K562 (cell line): ENCODE measurements around the gene LRRC25. TPM values are rescaled to one million over a fixed set of nuclear protein-coding genes. Genes with fewer than 3 reads are reported as not detected.
A peak's percentile ranks its signal among the peaks of the same experiment; 100 is the strongest.

Experiments
- ATF4 ChIP-seq: fragments of 450-650 bp; formaldehyde crosslinking; IDR thresholded peaks from 2 replicates; pipeline ENCODE4 v1.4.0; 2022; ENCODE audit warnings: mild to moderate bottlenecking, moderate library complexity
- BCOR ChIP-seq: fragments of 450-650 bp; IDR thresholded peaks from 2 replicates; pipeline ENCODE4 v1.6.1; 2016
- CHD2 ChIP-seq: IDR thresholded peaks from 2 replicates; pipeline ENCODE4 v1.6.1; 2011; ENCODE audit warnings: low read depth, low read length
- ESRRA ChIP-seq: fragments of 450-650 bp; IDR thresholded peaks from 2 replicates; pipeline ENCODE4 v1.6.1; 2014; ENCODE audit warnings: low read depth, mild to moderate bottlenecking, moderate library complexity, borderline replicate concordance
- HDAC1 ChIP-seq, 2 experiments: fragments of 450-650 bp; IDR thresholded peaks; 2 replicates each; pipeline ENCODE4 v1.6.1; 2016 to 2017; ENCODE audit warnings: inconsistent platforms in 1 of 2, mild to moderate bottlenecking in 1 of 2, moderate library complexity in 1 of 2
- HNRNPUL1 ChIP-seq: fragments of 200-400 bp; formaldehyde crosslinking; IDR thresholded peaks from 2 replicates; pipeline ENCODE4 v1.6.1; 2017; ENCODE audit warnings: low read length
- HOXB6 ChIP-seq: fragments of 250-450 bp; sonication (Bioruptor Pico); IDR thresholded peaks from 2 replicates; pipeline ENCODE4 v1.5.1; 2022; ENCODE audit warnings: mild to moderate bottlenecking, borderline replicate concordance
- KLF6 ChIP-seq: fragments of 250-450 bp; sonication (Bioruptor Pico); IDR thresholded peaks from 2 replicates; pipeline ENCODE4 v1.4.0; 2020; ENCODE audit warnings: mild to moderate bottlenecking, moderate library complexity, borderline replicate concordance
- NCOA4 ChIP-seq: fragments of 450-650 bp; IDR thresholded peaks from 2 replicates; pipeline ENCODE4 v1.6.1; 2018; ENCODE audit warnings: mild to moderate bottlenecking; ENCODE audit not compliant: partially characterized antibody
- NELFE ChIP-seq: IDR thresholded peaks from 2 replicates; pipeline ENCODE4 v1.6.1; 2011; ENCODE audit warnings: mild to moderate bottlenecking; ENCODE audit not compliant: insufficient read depth, insufficient read length
- PTBP1 ChIP-seq: fragments of 200-400 bp; formaldehyde crosslinking; IDR thresholded peaks from 2 replicates; pipeline ENCODE4 v1.6.1; 2017; ENCODE audit warnings: low read depth, low read length
- RBM22 ChIP-seq: fragments of 200-400 bp; formaldehyde crosslinking; IDR thresholded peaks from 2 replicates; pipeline ENCODE4 v1.6.1; 2018; ENCODE audit warnings: low read length, low read depth; ENCODE audit not compliant: poor library complexity, severe bottlenecking
- SIN3B ChIP-seq: fragments of 450-650 bp; IDR thresholded peaks from 2 replicates; pipeline ENCODE4 v1.6.1; 2017; ENCODE audit warnings: low read depth, mild to moderate bottlenecking, moderate library complexity
- XRCC3 ChIP-seq: fragments of 450-650 bp; IDR thresholded peaks from 2 replicates; pipeline ENCODE4 v1.6.1; 2017; ENCODE audit warnings: mild to moderate bottlenecking, moderate library complexity
- YY1 ChIP-seq, 3 experiments: IDR thresholded peaks; 2 replicates each; pipeline ENCODE4 v1.6.1; 2011; ENCODE audit warnings: low read length in 2 of 3, mild to moderate bottlenecking in 2 of 3, moderate library complexity in 2 of 3, borderline replicate concordance in 1 of 3, control low read depth in 1 of 3, low read depth in 1 of 3; ENCODE audit not compliant: insufficient read depth in 3 of 3, insufficient replicate concordance in 2 of 3, control insufficient read depth in 1 of 3, insufficient read length in 1 of 3; ENCODE audit errors: extremely low read depth in 1 of 3
- ZNF197 ChIP-seq: fragments of 200-800 bp; sonication (Bioruptor generic); IDR thresholded peaks from 2 replicates; pipeline ENCODE4 v1.6.1; 2016; ENCODE audit warnings: low read depth, missing genetic modification characterization, missing compliant biosample characterization
- ZNF512 ChIP-seq: IDR thresholded peaks from 2 replicates; pipeline ENCODE4 v1.6.1; 2016; ENCODE audit warnings: missing genetic modification characterization, missing compliant biosample characterization
- ZNF696 ChIP-seq: fragments of 250-450 bp; sonication (Bioruptor Pico); conservative IDR thresholded peaks from 2 replicates; pipeline ENCODE4 v1.4.0; 2020; ENCODE audit warnings: mild to moderate bottlenecking, moderate library complexity
- polyA plus RNA-seq, 8 experiments: library from polyadenylated mRNA; depleted of rRNA in 4 of 8; stranded (reverse) in 5 of 8; unstranded in 3 of 8; fragments of >200 nt; fragmentation: Nextera tagmentation in 2 of 8; fragmentation: Illumina TruSeq in 1 of 8; extraction: Ambion mirVana in 2 of 8; extraction: Trizol in 1 of 8; gene quantifications; 2 replicates each; pipeline versions ENCODE4 v1.2.1 to v1.2.3, GENCODE V29; 2011 to 2014; ENCODE audit warnings: inconsistent platforms in 1 of 8, missing spikeins in 1 of 8
- total RNA-seq, 7 experiments: library from RNA; depleted of rRNA in 6 of 7; stranded (reverse); fragments of >200 nt in 6 of 7; fragmentation: Illumina TruSeq in 2 of 7; extraction: Trizol in 2 of 7; gene quantifications; 2 replicates each; pipeline versions ENCODE4 v1.2.1 to v1.2.3, GENCODE V29; 2011 to 2021; ENCODE audit warnings: low replicate concordance in 1 of 7
- TF ChIP-seq, protein P1 (sequence below): fragments of 200-800 bp; sonication (Bioruptor generic); IDR thresholded peaks from 2 replicates; pipeline ENCODE4 v1.6.1; 2017; ENCODE audit warnings: missing genetic modification characterization, missing compliant biosample characterization
- TF ChIP-seq, protein P2 (sequence below): sonication (generic); formaldehyde crosslinking; IDR thresholded peaks from 2 replicates; pipeline ENCODE4 v1.8.1; 2023; ENCODE audit warnings: mild to moderate bottlenecking, missing genetic modification reagents
- TF ChIP-seq, protein P3 (sequence below): sonication (generic); formaldehyde crosslinking; IDR thresholded peaks from 2 replicates; pipeline ENCODE4 v1.8.0; 2022; ENCODE audit warnings: mild to moderate bottlenecking, missing genetic modification reagents

LRRC25 gene
- total and polyA plus RNA-seq, 9 of the 15 experiments (the other 6 are each of a cell fraction or from before 2014, with no cell fraction given): 0.07 to 0.36 (median 0.10) TPM; not detected in 3

DNA sequence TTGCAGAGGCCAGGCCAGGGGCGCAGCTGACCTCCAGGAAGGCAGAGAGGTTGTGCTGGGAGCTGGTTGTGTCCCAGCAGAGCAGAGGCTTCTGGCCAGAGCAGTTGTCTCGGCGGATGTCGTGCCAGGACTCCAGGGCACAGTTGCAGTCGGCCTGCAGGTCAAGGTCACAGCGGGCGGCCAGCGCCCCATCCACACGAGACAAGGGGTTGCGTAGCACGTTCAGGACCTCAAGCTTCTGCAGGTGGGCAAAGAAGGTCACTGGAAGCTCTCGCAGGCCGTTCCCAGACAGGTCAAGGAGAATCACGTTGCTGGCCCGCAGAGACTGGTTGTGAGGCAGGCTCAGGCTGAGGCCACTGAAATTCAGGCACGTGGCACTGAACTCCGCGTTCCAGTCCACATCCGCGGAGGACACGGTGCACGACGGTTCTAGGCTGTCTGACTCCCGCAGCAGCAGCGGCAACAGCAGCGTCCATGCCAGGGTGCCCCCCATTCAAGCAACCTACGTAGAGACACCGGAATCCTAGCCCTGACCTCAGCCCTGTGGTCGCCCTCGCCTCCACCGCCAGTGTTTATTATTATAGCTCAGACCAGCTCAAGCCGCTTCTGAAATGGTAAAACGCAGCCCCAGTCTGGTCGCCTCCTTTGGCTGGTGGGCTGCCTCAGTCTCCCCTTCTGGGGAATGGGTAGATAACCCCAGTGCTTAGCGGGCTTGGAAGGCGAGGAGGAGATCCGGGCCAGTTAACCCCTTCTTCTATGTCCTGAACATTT, 766 bp downstream of the LRRC25 start (continued):
- TF ChIP-seq HOXB6 (CRISPR knock-in tag): no peak
- TF ChIP-seq, protein P1, sequence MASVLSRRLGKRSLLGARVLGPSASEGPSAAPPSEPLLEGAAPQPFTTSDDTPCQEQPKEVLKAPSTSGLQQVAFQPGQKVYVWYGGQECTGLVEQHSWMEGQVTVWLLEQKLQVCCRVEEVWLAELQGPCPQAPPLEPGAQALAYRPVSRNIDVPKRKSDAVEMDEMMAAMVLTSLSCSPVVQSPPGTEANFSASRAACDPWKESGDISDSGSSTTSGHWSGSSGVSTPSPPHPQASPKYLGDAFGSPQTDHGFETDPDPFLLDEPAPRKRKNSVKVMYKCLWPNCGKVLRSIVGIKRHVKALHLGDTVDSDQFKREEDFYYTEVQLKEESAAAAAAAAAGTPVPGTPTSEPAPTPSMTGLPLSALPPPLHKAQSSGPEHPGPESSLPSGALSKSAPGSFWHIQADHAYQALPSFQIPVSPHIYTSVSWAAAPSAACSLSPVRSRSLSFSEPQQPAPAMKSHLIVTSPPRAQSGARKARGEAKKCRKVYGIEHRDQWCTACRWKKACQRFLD: no peak
- TF ChIP-seq PTBP1: peak; percentile 94
- TF ChIP-seq ATF4 (CRISPR knock-in tag): no peak
- no peak for TF ChIP-seq HNRNPUL1
- no peak for TF ChIP-seq ZNF197 (CRISPR knock-in tag)
- TF ChIP-seq ZNF512 (tag): no peak
- no peak for TF ChIP-seq NCOA4
- TF ChIP-seq XRCC3: no peak
- no peak for TF ChIP-seq KLF6 (CRISPR knock-in tag)
- TF ChIP-seq, protein P2, sequence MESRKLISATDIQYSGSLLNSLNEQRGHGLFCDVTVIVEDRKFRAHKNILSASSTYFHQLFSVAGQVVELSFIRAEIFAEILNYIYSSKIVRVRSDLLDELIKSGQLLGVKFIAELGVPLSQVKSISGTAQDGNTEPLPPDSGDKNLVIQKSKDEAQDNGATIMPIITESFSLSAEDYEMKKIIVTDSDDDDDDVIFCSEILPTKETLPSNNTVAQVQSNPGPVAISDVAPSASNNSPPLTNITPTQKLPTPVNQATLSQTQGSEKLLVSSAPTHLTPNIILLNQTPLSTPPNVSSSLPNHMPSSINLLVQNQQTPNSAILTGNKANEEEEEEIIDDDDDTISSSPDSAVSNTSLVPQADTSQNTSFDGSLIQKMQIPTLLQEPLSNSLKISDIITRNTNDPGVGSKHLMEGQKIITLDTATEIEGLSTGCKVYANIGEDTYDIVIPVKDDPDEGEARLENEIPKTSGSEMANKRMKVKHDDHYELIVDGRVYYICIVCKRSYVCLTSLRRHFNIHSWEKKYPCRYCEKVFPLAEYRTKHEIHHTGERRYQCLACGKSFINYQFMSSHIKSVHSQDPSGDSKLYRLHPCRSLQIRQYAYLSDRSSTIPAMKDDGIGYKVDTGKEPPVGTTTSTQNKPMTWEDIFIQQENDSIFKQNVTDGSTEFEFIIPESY (CRISPR knock-in tag): peak; percentile 54; the same call in 1 of the 2 replicates
- no peak for TF ChIP-seq SIN3B
- no peak for TF ChIP-seq ZNF696 (CRISPR knock-in tag)
- TF ChIP-seq RBM22: no peak
- 0 out of 2 replicates have a peak, but pooled peaks have one; percentile 29 for TF ChIP-seq ESRRA
- TF ChIP-seq HDAC1 (IDR thresholded peaks at IDR 0.05): 0 out of 4 replicates have a peak, but pooled peaks of 1 of the 2 experiments have one; percentile 50
- TF ChIP-seq, protein P3, sequence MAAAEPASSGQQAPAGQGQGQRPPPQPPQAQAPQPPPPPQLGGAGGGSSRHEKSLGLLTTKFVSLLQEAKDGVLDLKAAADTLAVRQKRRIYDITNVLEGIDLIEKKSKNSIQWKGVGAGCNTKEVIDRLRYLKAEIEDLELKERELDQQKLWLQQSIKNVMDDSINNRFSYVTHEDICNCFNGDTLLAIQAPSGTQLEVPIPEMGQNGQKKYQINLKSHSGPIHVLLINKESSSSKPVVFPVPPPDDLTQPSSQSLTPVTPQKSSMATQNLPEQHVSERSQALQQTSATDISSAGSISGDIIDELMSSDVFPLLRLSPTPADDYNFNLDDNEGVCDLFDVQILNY: no peak
- no peak for TF ChIP-seq YY1 (IDR thresholded peaks at IDR 0.05; ENCODE audit: borderline replicate concordance in 1 of 3, control insufficient read depth in 1 of 3, extremely low read depth in 1 of 3, insufficient read depth in 3 of 3, insufficient read length in 1 of 3, insufficient replicate concordance in 2 of 3, low read depth in 1 of 3, low read length in 2 of 3)
- TF ChIP-seq BCOR: peak; percentile 94
- TF ChIP-seq NELFE: no peak
- no peak for TF ChIP-seq CHD2
